ENCODE measurements around the gene ASCC3.

ASCC3 gene

DNA sequence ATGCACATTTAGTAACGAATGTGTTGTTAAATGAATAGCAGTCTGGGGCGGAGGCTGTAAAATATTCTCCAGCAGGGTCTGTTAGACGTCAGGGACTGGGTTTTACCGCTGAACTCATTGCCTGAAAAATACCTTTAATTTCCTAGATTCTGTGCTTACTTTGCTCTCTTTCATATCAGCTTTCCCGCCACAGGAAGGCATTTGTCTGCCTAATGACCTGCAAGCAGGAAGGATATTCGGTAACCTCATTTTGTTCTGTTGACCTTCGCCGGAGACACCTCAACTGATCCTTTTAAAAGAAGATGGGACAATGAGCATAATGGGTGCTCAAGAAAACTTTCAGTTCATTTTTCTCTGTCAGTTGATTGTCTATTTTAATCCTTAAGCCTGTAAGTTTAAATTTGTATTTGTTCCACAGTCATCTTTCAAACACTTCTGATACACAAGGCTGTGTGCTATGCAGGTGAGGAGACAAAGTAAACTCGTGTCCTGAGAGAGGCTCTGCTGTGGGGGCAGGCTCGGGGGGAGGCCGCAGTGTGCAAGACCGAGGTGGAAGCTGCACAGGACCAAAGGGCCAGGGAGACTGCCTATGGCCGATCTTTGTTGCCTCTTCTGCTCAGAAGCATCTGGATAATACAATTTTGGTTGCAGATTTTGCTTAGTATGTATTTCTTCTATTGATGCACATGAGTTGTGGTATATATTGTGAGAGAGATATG, 389.0 kb downstream of the ASCC3 start:
- DNase-seq (ENCODE audit: low spot score): no peak

- DNase-seq (ENCODE audit: low spot score): no peak
Observed at GRCh38 chr6:100490065-100490464, 391.1 kb downstream of the ASCC3 start.

DNA sequence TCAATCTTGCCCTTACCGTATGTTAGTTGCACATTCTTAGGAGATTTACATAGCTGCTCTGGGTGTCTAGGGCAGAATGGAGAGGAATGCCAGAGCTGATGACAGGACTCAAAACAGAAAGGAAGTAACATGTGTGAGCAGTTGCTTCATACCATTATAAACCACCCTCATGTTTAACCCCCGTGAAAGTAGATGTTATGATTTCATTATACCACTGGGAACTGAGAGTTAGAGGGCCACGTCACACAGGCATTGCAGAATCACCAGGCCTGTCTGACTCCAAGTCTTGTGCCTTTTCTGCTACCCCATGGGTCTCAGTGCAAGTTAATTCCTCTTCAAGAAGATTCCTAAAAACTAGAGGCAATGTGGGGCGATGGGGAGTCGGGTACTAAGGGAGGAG, 392.9 kb downstream of the ASCC3 start:
- DNase-seq (ENCODE audit: low spot score): no peak

GRCh38 chr6:100487638-100488037, 393.5 kb downstream of the ASCC3 start:
- no peak for DNase-seq (ENCODE audit: low spot score)

- no peak for DNase-seq (ENCODE audit: low spot score)
Observed at GRCh38 chr6:100485268-100485667, 395.9 kb downstream of the ASCC3 start.

GRCh38 chr6:100484474-100484873, 396.7 kb downstream of the ASCC3 start:
- DNase-seq (ENCODE audit: low spot score): no peak

- DNase-seq (ENCODE audit: low spot score): no peak
Observed at GRCh38 chr6:100482698-100483097, 398.4 kb downstream of the ASCC3 start.

DNA sequence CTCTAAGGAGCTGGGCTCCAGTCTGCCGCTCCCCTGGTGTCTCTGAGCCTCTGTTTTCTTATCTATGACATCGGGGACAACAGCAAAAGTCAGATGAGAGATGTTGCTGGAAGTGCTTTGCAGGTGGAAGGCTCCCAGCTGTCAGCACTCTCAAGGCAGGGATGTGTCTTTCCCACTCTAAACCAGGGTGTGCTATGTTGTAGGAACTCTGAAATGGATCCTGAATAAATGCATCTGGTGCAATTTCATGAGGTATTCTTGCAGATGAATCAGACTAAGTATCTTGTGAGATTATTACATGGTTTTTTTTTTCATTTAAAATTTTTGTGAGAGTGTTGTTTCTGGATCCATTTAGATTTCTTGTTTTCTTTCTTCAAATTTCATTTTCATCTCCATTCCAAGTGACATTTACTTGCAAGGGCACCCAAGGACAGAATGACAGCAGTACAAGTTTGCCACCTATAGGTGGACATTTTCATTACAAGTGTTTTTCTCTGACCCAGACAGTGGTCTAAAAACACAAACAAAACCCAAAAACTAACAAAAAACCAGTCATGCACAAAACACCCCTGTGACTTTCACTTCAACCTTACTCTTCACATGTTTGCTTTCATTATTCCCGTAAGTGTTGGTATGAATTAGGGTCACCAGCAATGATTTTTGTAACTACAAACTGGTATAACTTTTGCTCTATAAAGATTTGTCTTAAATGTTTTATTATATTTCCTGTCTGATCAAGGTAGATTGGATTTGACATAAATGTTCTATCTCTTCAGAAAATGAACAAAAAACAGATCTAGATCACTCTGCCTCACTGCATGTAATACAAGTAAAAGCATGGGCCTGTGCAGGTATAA, 401.7 kb downstream of the ASCC3 start:
- DNase-seq (ENCODE audit: low spot score): no peak

DNA sequence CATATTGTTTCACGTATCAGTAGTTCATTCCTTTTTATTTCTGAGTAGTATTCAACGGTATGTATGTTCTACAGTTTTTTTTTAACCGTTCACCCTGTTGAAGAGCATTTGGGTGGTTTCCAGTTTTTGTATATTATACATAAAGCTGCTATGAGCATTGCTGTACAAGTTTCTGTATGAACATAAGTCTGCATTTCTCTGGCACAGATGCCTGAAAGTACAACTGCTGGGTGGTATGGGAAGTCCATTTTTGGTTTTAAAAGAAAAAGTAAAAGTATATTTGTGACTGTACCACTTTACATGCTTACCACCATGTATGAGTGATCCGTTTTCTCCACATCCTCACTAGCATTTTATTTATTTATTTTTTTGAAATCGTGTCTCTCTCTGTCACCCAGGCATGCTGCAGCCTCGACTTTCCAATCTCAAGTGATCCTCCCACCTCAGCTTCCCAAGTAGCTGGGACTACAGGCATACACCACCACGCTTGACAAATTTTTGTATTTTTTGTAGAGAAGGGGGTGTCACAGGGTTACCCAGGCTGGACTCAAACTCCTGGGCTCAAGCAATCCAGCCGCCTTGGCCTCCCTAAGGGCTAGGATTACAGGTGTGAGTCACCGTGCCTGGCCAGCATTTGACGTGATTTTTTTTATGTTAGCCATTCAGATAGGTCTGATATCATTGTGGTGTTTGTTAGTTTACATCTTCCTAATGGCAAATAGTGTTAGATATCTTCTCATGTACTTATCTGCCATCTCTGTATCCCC, 405.4 kb downstream of the ASCC3 start:
- DNase-seq (ENCODE audit: low spot score): no peak

- no peak for DNase-seq (ENCODE audit: low spot score)
Observed at GRCh38 chr6:100473182-100473581, 407.9 kb downstream of the ASCC3 start.

- DNase-seq (ENCODE audit: low spot score): no peak
Observed at GRCh38 chr6:100472674-100473073, 408.5 kb downstream of the ASCC3 start.

DNA sequence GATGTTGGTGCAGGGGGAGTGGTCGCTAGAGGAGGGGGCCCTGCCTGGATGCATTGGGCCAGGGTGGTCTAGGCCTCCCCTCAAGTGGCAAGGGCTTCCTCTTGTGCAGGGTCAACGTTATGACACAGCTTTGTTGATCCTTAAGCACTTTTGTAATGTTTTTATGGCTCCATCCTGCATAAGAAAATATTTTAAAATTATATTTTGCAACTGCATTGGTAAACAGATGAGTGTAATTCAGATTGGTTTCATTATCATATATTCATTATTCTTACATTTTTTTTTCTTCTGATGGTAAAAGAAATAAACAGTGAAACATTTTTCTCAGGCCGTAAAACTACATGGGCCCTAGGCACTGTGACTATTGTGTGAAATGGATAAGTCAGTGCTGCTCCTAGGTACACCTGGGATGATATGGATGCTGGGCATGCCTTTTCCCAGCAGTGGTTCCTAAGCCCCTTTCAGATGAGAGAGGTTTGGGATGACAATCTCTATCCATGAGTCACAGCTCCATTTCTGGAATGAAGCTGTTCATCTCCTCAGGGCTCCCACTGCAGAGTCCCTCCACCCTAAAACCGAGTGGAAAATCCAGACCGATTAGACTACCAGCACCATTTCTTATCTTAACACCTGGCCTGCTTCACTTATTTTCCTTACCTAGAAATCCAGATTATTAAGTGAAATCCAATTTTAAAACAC, 410.6 kb downstream of the ASCC3 start:
- DNase-seq (ENCODE audit: low spot score): no peak

DNA sequence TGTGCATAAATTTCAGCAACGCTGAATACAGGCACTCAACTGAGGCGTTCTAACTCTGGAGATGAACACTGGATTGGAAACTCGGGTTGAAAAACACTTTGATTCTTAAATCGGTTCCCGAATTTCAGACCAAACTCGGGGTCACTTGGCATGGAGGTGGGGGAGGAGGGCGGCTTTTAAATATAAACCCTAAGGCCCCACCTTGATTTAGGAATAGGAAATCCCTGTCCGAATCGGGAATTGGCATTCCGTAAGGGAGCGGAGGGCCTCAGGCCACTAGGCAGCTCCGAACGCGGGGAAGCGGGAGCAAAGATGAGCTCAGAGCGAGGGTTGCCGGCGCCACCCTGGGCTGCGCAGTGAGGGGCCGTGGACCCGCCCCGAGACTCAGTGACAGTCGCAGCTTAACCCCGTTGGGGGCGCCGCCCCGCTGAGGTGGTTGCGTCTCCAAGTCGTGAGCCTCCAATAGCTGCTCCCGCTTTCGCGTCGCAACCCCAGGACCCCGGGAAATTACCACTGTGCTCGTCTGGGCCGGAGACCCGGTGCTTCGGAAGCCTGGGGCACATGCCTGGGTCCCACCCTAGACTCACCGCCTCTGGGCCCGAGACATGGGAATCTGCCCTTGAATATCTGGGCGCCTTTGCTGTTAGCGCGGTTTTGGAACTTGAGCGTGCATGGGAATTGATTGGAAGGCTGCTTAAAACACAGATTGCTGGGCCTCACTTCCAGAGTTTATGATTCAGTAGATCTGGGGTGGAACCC, 411.8 kb downstream of the ASCC3 start:
- no peak for DNase-seq (ENCODE audit: low spot score)

- DNase-seq (ENCODE audit: low spot score): no peak
Observed at GRCh38 chr6:100468016-100468622, 413.0 kb downstream of the ASCC3 start.

DNA sequence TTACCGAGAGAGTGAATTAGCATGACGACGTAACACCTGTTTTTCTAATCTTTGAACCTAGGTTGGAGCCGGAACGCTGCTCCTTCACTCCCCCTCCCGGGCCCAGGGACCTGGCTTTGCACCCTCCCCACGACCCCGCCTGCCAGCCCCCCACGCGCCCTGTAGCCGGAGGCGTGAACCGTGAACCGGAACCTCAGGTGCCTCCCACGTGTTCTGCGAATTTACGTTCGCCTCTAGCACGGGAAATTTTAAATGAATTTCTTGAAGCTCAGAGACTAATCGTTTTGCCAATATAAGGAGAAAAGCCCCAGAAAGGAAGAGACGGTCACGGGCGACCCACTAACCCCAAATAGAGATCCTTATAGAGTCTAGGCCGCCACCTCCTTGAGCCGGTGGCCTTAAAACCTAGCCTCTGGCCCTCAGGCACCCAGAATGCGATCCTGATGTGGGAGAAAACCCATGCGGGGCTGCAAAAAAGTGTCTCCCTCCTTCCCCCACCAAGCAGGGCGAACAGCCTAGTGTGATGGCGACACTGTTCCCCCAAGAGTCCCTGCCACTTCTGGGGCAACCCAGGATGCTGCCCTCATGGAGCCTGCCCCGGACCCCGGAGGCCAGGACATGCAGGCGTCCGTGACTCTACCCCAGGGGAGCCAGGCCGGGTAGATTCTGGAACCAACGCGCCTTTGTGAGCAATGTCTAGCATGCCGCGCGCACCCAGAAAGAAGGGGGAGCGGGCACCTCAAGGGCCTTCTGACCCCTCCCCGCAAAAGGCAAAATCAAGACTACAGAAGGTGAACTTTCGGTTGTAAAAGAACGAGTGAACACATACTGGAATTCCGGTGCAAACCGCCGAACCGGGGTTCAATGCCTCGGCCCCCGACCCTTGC, 413.8 kb downstream of the ASCC3 start:
- no peak for DNase-seq (ENCODE audit: low spot score)

- DNase-seq (ENCODE audit: low spot score): no peak
Observed at GRCh38 chr6:100466410-100467128, 414.6 kb downstream of the ASCC3 start.

DNA sequence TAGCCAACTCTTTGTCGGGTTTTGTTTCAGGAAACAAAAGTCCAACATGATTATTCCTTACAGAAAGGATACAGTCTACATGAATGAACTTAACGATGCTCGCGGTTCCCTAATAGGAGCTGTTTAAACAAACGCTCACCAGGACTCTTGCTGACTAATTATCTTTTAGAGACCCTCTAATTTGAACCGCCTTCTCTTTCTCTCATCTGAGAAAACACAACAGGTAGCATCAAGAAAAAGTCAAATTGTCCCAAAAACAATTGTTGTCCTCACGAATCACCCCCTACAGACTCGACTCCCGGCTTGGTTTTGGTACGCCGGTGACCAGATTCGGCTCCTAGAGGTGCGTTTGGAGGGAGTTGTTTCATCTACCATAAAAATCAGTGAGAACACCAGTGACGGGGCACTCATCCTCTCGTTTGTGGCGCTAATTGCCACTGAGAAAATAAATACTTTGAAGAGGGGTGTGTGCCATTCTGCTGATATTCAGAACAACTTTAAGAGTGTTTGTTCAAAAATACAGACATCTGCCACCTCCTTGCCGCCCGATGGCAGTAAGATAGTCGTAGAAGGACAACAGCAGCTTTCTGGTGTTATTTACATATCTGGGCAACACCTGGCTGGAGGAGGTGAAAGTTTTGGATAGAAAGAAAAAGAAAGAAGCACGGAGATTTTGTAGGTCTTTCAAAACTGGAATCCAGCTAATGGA, 415.3 kb downstream of the ASCC3 start:
- DNase-seq (ENCODE audit: low spot score): no peak

DNA sequence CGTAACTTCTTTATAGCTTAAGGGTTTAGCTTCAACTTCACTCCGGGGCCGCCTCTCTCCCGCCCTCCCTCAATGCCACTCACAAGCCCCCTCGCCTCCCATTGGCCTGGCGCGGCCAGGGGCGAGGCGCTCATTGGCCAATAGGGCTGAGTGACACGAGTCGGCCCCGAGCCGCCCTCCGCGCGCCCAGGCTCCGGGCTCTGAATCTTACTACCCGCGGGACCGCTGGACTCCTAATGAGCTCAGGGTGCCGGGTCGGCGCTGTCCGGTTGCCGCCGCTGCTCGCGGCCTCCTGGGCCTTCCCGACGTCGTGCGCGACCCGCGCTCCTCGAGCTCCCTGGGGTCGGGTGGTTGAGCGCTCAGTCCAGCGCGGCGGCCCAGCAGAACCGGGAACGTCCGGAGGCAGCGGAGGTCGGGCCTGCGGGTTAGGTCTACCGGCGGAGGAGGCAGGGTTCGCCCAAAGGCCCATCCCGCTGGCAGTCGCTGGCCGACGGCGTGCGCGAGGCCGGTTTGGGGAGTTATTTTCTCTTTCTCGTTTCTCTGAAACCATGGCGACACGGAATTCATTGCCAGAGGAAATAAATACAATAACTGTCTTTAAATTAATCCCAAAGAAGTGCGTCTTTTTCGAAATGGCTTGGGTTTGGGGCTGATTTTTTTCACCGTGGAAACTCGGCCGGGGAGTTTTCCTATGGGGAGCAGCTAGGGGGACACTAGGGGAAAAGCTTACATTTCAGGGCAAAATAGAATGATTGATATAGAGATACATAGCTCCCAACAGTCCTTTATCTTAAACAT, 416.0 kb downstream of the ASCC3 start, which contains the start of gene SIM1:
Gene SIM1 (minus strand): TSS at position 19 of the 798 bp plus-strand sequence. CDS start 1,453 bp downstream, outside the sequence.
- DNase-seq (ENCODE audit: low spot score): peak; percentile 71

Measured in HuH-7.5 (cell line).